GM15510 (cell line): ENCODE measurements around the gene TEAD1.

Experiments used
- POLR2A ChIP-seq: IDR thresholded peaks from 3 replicates; pipeline ENCODE4 v1.6.1; 2011; ENCODE audit warnings: borderline replicate concordance; ENCODE audit not compliant: insufficient read length; ENCODE audit errors: extremely low read depth

TEAD1 gene

DNA sequence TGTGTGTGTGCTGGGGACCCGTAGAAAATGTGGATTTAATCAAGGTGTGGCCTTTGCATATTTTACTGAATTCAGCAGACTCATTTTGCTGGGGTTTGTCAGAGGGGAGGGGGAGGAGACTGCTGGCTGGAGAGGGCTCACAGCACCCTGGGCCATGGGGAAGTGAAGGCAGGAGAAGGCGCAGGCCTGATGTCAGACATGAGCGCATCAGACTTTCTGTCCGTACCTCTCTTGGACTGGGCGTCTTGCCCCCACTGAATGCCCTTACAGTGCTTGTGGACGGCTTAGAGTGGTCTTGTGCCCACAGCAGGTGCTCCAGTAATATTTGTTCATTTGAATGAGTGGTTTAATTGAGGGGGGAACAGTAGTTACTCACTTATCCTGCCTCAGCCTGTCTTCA, 75.2 kb downstream of the TEAD1 start:
- TF ChIP-seq POLR2A, result no peak

- TF ChIP-seq POLR2A, result no peak
Measured at GRCh38 chr11:12750181-12750580, 76.0 kb downstream of the TEAD1 start.

- TF ChIP-seq POLR2A, result no peak
Measured at GRCh38 chr11:12752868-12753524, 78.8 kb downstream of the TEAD1 start.

DNA sequence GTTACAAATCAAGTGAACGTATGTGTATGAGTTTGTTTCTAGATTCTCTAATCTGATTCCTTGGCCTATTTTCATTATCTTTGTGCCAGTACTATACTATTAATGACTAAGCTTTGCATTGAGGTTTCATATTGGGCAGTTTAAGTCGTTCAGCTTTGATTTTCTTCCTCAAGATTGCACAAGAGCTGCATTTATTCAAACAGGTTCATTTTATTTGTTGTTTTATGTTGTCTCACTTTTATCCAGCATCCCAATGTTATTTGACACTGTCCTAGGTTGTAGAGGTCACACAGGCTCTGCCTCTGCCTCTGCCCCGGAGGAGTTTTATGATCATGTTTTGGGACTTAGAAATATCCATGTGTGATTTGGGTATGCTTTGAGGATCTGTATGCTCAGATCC, 79.8 kb downstream of the TEAD1 start:
- TF ChIP-seq POLR2A, result no peak

DNA sequence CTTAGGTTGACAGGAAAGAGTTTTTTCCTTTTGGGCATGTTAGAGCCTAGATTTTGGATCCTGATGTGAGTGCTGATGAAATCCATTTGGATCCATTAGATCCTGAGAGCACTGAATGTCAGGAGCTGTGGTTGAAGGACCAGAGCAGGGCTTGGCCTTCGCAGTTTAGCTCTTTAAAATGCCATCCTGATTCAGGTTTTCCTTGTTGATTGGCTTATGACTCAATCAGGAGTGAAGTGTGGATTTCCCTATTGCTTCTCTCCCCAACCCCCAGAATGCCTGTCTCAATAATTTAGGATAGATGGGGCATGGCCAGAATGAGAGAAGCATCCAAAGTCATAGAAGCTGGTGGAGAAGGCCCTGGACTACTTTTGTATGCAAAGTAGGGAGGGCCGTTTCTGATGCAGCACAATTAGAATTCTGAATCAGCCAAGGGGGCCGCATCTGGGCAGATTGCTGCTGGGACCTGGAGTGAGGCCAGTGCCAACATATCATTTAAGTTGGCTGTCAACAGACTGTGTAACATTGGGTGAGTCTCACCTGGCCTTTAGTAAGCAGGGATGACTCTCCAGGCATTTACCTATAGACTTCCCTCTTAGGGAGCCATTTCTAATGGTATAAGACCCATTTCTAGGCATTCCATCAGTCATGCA, 80.5 kb downstream of the TEAD1 start:
- TF ChIP-seq POLR2A, result no peak

- TF ChIP-seq POLR2A, result no peak
Measured at GRCh38 chr11:12755510-12756453, 81.6 kb downstream of the TEAD1 start.

GRCh38 chr11:12756454-12756806, 82.2 kb downstream of the TEAD1 start:
- TF ChIP-seq POLR2A, result no peak

- no peak for TF ChIP-seq POLR2A
Measured at GRCh38 chr11:12756867-12757266, 82.6 kb downstream of the TEAD1 start.

- TF ChIP-seq POLR2A, result no peak
Measured at GRCh38 chr11:12757416-12757815, 83.2 kb downstream of the TEAD1 start.

GRCh38 chr11:12761029-12761428, 86.8 kb downstream of the TEAD1 start:
- no peak for TF ChIP-seq POLR2A

DNA sequence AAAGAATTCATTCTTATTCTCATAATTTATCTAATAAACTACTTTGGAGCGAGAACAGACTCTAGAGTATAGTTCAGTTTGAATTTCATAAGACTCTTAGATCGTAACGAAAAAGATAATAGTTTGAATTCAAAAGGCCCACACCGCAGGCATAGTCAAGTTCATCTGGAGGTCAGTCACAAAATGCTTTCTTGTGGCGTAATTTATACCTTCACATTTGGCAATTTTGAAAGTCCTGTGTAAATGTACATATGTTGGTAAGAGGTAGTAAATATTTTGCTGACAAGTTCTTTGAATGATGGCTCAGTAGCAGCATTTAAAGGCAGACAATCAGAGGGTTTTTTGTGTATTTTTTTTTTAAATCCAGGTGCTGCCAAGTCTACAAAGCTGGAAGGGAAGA, 88.1 kb downstream of the TEAD1 start:
- TF ChIP-seq POLR2A, result no peak

GRCh38 chr11:12762696-12763324, 88.6 kb downstream of the TEAD1 start:
- no peak for TF ChIP-seq POLR2A

GRCh38 chr11:12764187-12764914, 90.1 kb downstream of the TEAD1 start:
- TF ChIP-seq POLR2A, result no peak

GRCh38 chr11:12765428-12765827, 91.2 kb downstream of the TEAD1 start:
- no peak for TF ChIP-seq POLR2A

DNA sequence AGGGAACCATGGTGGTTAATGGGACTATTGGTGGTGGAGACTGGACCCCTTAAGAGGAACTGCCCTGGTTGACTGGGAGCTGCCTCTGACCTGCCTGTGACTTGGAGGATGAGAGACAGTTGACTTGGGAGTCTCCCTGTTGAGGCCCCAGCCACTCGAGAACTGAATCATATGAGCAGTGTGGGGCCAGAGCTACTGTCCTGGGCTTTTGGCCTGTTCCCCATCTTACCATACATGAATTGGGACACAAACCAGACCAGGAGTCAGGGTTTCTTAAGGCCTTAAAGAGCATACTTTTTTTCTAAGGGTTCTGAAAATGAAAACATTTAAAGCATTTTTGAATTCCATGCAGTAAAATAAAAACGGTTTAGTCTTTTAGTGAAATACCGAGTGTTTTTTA, 92.8 kb downstream of the TEAD1 start:
- no peak for TF ChIP-seq POLR2A

GRCh38 chr11:12767577-12767976, 93.4 kb downstream of the TEAD1 start:
- TF ChIP-seq POLR2A, result no peak
